Heart right ventricle (tissue), 16 donors: ENCODE measurements around the gene HMCN2. TPM values are rescaled to one million over a fixed set of nuclear protein-coding genes. Genes with fewer than 3 reads are reported as not detected.

Experiments
- ATAC-seq, 8 donors: fragments of 200-7000 bp; cut with Tn5 transposase; one replicate each; pipeline ENCODE4 v1.9.1; 2020; ENCODE audit warnings: mild to moderate bottlenecking in 8 of 8, moderate library complexity in 8 of 8, moderate number of reproducible peaks in 1 of 8
- DNase-seq, 2 donors: peaks; one replicate each; pipeline ENCODE4 v3.0.0-alpha.2; 2020
- H3K27ac ChIP-seq, 10 donors: fragments of 200-600 bp; sonication (generic) in 2 of 10; one replicate each; pipeline versions ENCODE4 v1.5.0 to v1.8.0; 2020 to 2022; ENCODE audit warnings: mild to moderate bottlenecking in 3 of 10
- H3K27me3 ChIP-seq, 7 donors: fragments of 200-600 bp; one replicate each; pipeline ENCODE4 v1.8.0; 2021 to 2022; ENCODE audit warnings: mild to moderate bottlenecking in 2 of 7
- H3K36me3 ChIP-seq, 9 donors: fragments of 200-600 bp; sonication (generic) in 1 of 9; one replicate each; pipeline versions ENCODE4 v1.5.0 to v1.8.0; 2020 to 2022; ENCODE audit warnings: mild to moderate bottlenecking in 2 of 9
- H3K4me1 ChIP-seq, 9 donors: fragments of 200-600 bp; sonication (generic) in 1 of 9; one replicate each; pipeline versions ENCODE4 v1.5.0 to v1.8.0; 2020 to 2022; ENCODE audit warnings: mild to moderate bottlenecking in 4 of 9
- H3K4me3 ChIP-seq, 10 donors: fragments of 200-600 bp; sonication (generic) in 2 of 10; one replicate each; pipeline versions ENCODE4 v1.5.0 to v1.8.0; 2020 to 2022; ENCODE audit warnings: mild to moderate bottlenecking in 7 of 10, moderate library complexity in 2 of 10
- H3K9me3 ChIP-seq, 11 donors: fragments of 200-600 bp in 10 of 11; sonication (generic) in 2 of 11; one replicate each; pipeline versions ENCODE4 v1.5.0 to v1.8.0; 2013 to 2022; ENCODE audit warnings: mild to moderate bottlenecking in 2 of 11, control low read depth in 1 of 11, moderate library complexity in 1 of 11
- CTCF ChIP-seq, 9 donors: fragments of 200-600 bp; sonication (generic) in 2 of 9; IDR thresholded peaks; one replicate each; pipeline versions ENCODE4 v1.5.0 to v1.8.0; 2021 to 2022; ENCODE audit warnings: antibody characterized with exemption in 9 of 9, mild to moderate bottlenecking in 5 of 9, moderate library complexity in 1 of 9
- WGBS, 2 donors: extraction: QIAGEN DNeasy Blood & Tissue Kit; methylation state at CpG; one replicate each; pipeline ENCODE4 v1.1.7; 2013; ENCODE audit warnings: inconsistent platforms in 1 of 2; 5-methylcytosine and 5-hydroxymethylcytosine counted together
- intact Hi-C, 10 donors: fragments of 100-400 bp; cut with DNase I; formaldehyde crosslinking; loops; one replicate each; pipeline versions ENCODE4 v1.11.1 to v1.14.2; 2022
- polyA plus RNA-seq, 2 donors: library from polyadenylated mRNA; stranded (reverse); fragments of 200-250 nt; gene quantifications; one replicate each; pipeline ENCODE4 v1.2.3, GENCODE V29; 2013
- total RNA-seq, 10 donors: library from RNA; stranded (reverse); fragmentation: NEBNext Ultra II Directional in 3 of 10; extraction: Animal tissue kit (Norgen Biotek cat#: 25700) in 3 of 10; gene quantifications; one replicate each; pipeline versions ENCODE4 v1.2.1 to v1.2.4, GENCODE V29; 2021 to 2023
- donor health status: Arrhythmogenic right ventricular cardiomyopathy.
- donor health status: ischemic (EF 13 %, LVEDD 7.1; RV severe dilation, severe dysfunction).
- donor health status: healthy with polysubstance abuse.
- donor health status: DM: no; HTN: yes; CAD: no.
- donor health status: DM: no; HTN: no; CAD: no.
- donor health status: ischemic (EF 25% LVEDD 6.9; RV normal size, moderate dysfunction).
- donor health status: ischemic (EF 25% LVEDD 5.7; RV mildly dilated, moderate dysfunction).
- donor health status: healthy.
- donor health status: DM: yes; HTN: yes; CAD: no.
- donor health status: Ischemic cardiomyopathy.
- donor health status: ischemic (EF 35%, LVEDD 5.7; RV mildly dilated, moderate dysfunction).
- donor health status: nonischemic (EF 11% LVEDD 7.7; RV severe dilation, severe dysfunction).
- donor health status: DM: yes; HTN: yes; CAD: no.
- donor health status: PGD.
- donor health status: ischemic (EF 29% LVEDD 5.4; RV normal size, mild dysfunction).
- donor health status: nonischemic (EF 23%, LVEDD 6.1; RV moderate dilation, normal function).

Gene HMCN2
- total and polyA plus RNA-seq, 12 donors = 2.6 to 10.2 (median 4.9) TPM

GRCh38 chr9:130245474-130245873, 20.1 kb upstream of the HMCN2 start:
- peaks cover 0 to 7% (median 0%) of the 10 kb centered on the region in 7 donors for H3K27me3 ChIP-seq
- peaks cover 0 to 12% (median 0%) of the 10 kb centered on the region in 9 donors for H3K4me1 ChIP-seq
- H3K4me3 ChIP-seq = no peak overlapping the region
- H3K36me3 ChIP-seq = no peaks in the 10 kb centered on the region
- H3K9me3 ChIP-seq = no peaks in the 10 kb centered on the region
- ATAC-seq (no peak), DNase-seq (no peak)
- H3K27ac ChIP-seq = no peak overlapping the region
- intact Hi-C loops = no loop called here
- TF ChIP-seq CTCF (IDR thresholded peaks at IDR 0.05) = no peak
- WGBS, 2 donors = 93 to 95% methylated on average over 11 of the region's 11 CpGs

- Histone ChIP-seq H3K4me1 (peaks cover 0 to 9% (median 0%) of the 10 kb centered on the region in 9 donors), H3K27ac (no peak overlapping the region), H3K4me3 (no peak overlapping the region), H3K27me3 (peaks cover 0 to 8% (median 0%) of the 10 kb centered on the region in 7 donors), H3K36me3 (no peaks in the 10 kb centered on the region), H3K9me3 (peaks cover 0 to 2% (median 0%) of the 10 kb centered on the region in 11 donors)
- intact Hi-C loops = no loop called here
- 86 to 94% methylated on average over 3 of the region's 3 CpGs for WGBS, 2 donors
- no peak for ATAC-seq
- DNase-seq = no peak
- TF ChIP-seq CTCF (IDR thresholded peaks at IDR 0.05) = no peak
Measured at GRCh38 chr9:130246126-130246525, 19.4 kb upstream of the HMCN2 start.

GRCh38 chr9:130254747-130255630, 10.6 kb upstream of the HMCN2 start:
- no peak overlapping the region for H3K27ac ChIP-seq
- WGBS, 2 donors = 85 to 87% methylated on average over 23 of the region's 23 CpGs
- no peak overlapping the region for H3K4me3 ChIP-seq
- H3K4me1 ChIP-seq = no peaks in the 10 kb centered on the region
- ATAC-seq (no peak), DNase-seq (no peak)
- TF ChIP-seq CTCF (IDR thresholded peaks at IDR 0.05) = no peak
- H3K27me3 ChIP-seq = peaks cover 0 to 24% (median 0%) of the 10 kb centered on the region in 7 donors
- H3K9me3 ChIP-seq = peaks cover 0 to 3% (median 0%) of the 10 kb centered on the region in 11 donors
- intact Hi-C loops = no loop called here
- H3K36me3 ChIP-seq = no peaks in the 10 kb centered on the region

- no peak for TF ChIP-seq CTCF (IDR thresholded peaks at IDR 0.05)
- Histone ChIP-seq H3K36me3 (no peaks in the 10 kb centered on the region), H3K4me3 (no peak overlapping the region), H3K27ac (no peak overlapping the region), H3K27me3 (peaks cover 0 to 25% (median 0%) of the 10 kb centered on the region in 7 donors), H3K9me3 (peaks cover 0 to 3% (median 0%) of the 10 kb centered on the region in 11 donors), H3K4me1 (peaks cover 0 to 1% (median 0%) of the 10 kb centered on the region in 9 donors)
- DNase-seq (no peak), ATAC-seq (no peak)
- 80 to 83% methylated on average over 5 of the region's 5 CpGs for WGBS, 2 donors
- intact Hi-C loops = no loop called here
Measured at GRCh38 chr9:130255631-130256134, 9.9 kb upstream of the HMCN2 start.
